ENCODE measurements around the gene STAT6.
"Not testable (repeated sequence)": the region's sequence is repeated elsewhere in the genome, so short reads cannot be mapped to it uniquely, and the experiment has no call there.

The STAT6 gene

GRCh38 chr12:57126561-57126960, 15.4 kb upstream of the STAT6 start:
- peak; percentile 74 to 90 for DNase-seq

GRCh38 chr12:57126061-57126460, 14.9 kb upstream of the STAT6 start:
- no peak for DNase-seq

- peak; percentile 50 to 76 for DNase-seq
Observed at GRCh38 chr12:57124261-57124877, 13.2 kb upstream of the STAT6 start.

- no peak for DNase-seq
Observed at GRCh38 chr12:57123813-57124212, 12.7 kb upstream of the STAT6 start.

- DNase-seq: not testable (repeated sequence)
Observed at GRCh38 chr12:57120718-57121117, 9.6 kb upstream of the STAT6 start.

GRCh38 chr12:57119294-57120085, 8.3 kb upstream of the STAT6 start:
- no peak for DNase-seq

- no peak for DNase-seq
Observed at GRCh38 chr12:57118711-57119271, 7.6 kb upstream of the STAT6 start.

GRCh38 chr12:57116580-57117281, 5.6 kb upstream of the STAT6 start:
- DNase-seq: no peak

- no peak for DNase-seq
Observed at GRCh38 chr12:57112492-57113294, 1.5 kb upstream of the STAT6 start.

- DNase-seq: no peak
Observed at GRCh38 chr12:57110104-57111030, 795 bp downstream of the STAT6 start.

- no peak for DNase-seq
Observed at GRCh38 chr12:57109207-57110103, 1.7 kb downstream of the STAT6 start.

- no peak for DNase-seq
Observed at GRCh38 chr12:57107456-57108155, 3.6 kb downstream of the STAT6 start.

GRCh38 chr12:57106021-57106708, 5.0 kb downstream of the STAT6 start:
- DNase-seq: peak in 1 of 2 experiments; percentile 9

- no peak for DNase-seq
Observed at GRCh38 chr12:57105011-57105753, 6.0 kb downstream of the STAT6 start.

GRCh38 chr12:57104292-57104910, 6.8 kb downstream of the STAT6 start:
- no peak for DNase-seq

GRCh38 chr12:57103856-57104255, 7.3 kb downstream of the STAT6 start:
- no peak for DNase-seq

GRCh38 chr12:57101892-57102695, 9.1 kb downstream of the STAT6 start:
- no peak for DNase-seq

Data from NCI-H524 (cell line).